ENCODE data around the gene GNA12. TPM values are rescaled to one million over a fixed set of nuclear protein-coding genes. Genes with fewer than 3 reads are reported as not detected.

GNA12 gene
- total RNA-seq, 4 donors from 2014 or later: 26.3 to 54.8 (median 36.9) TPM

GRCh38 chr7:2824026-2824677 is 20.0 kb downstream of the GNA12 start:
- no peak for ATAC-seq (ENCODE audit: low FRiP score)
- DNase-seq (ENCODE audit: low spot score): no peak

DNA sequence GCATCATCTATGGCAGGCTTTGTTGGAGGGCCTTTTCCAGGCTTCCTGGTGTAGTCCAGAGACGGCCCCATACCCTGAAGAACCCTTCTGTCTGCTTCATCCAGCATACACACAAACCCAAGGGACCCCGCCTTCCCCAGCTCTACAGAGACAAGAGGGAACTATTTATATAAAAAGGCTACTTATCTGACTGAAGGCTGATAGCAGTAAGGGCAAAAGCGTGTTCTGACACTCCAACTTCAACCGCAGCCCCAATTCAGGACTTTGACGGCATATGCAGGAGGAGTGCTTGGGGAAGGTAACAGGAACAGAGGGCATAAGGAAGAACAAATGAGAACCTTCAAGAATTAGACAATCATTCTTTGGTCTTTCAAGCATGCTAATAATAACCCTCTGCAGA is 21.0 kb downstream of the GNA12 start:
- ATAC-seq (ENCODE audit: low FRiP score) (no peak), DNase-seq (ENCODE audit: low spot score) (no peak)
- TF ChIP-seq CTCF (IDR thresholded peaks at IDR 0.05): no peak

More at GRCh38 chr7:2824026-2824677, 20.0 kb downstream of the GNA12 start:
- TF ChIP-seq CTCF (IDR thresholded peaks at IDR 0.05): no peak

- TF ChIP-seq CTCF (IDR thresholded peaks at IDR 0.05): no peak
- DNase-seq (ENCODE audit: low spot score): no peak
- ATAC-seq (ENCODE audit: low FRiP score): peak; percentile 53
Observed at GRCh38 chr7:2821842-2822507, 22.1 kb downstream of the GNA12 start.

DNA sequence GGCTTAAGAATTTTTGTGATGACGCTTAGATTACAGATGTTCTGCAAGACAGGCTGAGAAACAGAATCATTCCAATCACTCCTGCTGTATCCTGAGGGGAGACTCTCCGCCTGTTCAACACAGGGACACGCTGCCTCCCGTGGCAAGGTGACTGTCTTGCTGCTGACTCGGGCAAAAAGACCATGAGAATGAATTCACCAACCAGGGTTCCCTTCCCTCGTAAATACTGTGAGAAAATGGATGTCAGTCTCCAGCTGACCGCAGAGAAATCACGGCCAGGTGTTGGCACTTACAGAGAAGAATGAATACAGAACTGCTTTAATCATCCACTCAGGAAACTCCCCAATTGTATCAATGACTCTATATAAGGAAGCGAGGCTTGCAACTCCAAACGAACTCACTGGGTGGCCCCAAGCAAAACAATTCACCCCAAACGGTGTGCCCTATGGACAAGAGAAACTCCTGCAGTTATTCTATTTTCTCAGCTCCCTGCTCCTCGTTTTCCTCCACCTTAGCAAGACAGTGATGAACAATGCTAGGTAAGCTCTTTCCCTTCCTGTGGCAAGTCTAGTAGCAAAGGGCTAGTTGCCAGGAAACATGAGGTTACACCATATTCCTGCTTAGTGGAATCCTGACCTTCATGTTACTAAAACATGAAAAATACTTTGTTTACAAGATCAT is 22.8 kb downstream of the GNA12 start:
- ATAC-seq (ENCODE audit: low FRiP score): no peak
- TF ChIP-seq CTCF (IDR thresholded peaks at IDR 0.05): no peak

DNA sequence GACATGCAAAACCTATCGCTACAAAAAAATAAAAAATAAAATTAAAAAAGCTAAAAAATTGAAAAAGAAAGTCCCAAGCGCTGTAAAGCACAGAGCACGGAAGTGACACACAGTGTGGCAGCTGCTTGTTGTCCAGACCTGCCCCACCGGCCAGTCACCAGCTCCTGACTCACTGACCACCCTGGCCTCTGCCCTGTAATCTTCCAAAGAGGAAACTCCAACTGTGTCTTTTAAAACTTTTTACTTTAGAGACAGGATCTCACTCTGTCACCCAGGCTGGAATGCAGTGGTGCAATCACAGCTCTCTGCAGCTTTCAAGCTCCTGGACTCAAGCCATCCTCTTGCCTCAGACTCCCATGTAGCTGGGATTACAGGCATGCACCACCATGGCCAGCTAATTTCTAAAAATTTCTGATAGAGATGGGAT is 23.6 kb downstream of the GNA12 start:
- TF ChIP-seq CTCF (IDR thresholded peaks at IDR 0.05): no peak
- peak; percentile 87 for ATAC-seq (ENCODE audit: low FRiP score)
- DNase-seq (ENCODE audit: low spot score): peak; percentile 70

More for the DNA sequence above, 22.8 kb downstream of the GNA12 start:
- DNase-seq (ENCODE audit: low spot score): no peak

- no peak for TF ChIP-seq CTCF (IDR thresholded peaks at IDR 0.05)
- DNase-seq (ENCODE audit: low spot score): no peak
- no peak for ATAC-seq (ENCODE audit: low FRiP score)
Observed at GRCh38 chr7:2819954-2820397, 24.1 kb downstream of the GNA12 start.
